ENCODE results near the gene GLB1L3.

DNA sequence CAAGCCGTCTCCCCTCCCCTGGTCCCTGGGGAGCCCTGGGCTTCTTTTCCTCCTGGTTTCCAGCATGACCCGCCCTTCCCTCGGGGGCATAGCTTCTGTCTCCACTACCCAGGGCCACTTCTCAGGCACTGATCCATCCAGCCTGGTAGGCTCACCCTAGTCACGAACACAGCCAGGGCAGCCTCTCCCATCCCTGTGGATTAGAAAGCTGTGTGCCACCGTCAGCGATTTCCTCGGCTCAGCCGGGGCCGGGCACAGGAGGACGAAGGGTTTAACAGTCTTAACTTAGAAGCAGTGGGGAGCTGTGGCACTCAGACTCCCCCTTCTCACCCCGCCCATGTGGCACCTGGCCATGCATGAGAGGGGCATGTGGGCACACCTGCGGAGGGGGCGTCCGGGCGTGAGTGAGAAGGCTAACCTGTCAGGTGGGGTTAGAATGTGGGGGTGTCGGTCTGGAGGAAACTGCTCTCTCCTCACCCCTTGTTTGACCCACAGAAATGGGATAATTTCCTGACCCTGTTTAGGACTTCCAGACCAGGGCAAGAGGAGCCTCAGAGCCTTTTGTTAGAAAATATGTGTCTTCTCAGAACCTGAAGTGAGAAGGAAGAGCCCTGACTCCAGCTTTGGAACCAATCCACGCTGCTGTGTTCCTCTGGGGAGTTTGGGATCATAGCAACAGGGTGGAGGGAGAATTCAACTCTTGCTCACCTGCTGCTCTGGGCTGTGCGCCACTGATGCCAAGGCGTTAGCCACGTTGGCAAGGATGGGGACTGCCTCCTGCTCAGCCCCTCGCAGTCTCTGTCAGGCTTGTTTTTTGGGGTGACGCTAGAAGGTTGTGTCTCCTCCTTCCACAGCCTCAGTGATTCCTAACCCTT lies 70.2 kb downstream of the GLB1L3 start:
- no peak for TF ChIP-seq MAFK (IDR thresholded peaks at IDR 0.05; ENCODE audit: low read depth, low read length)
- TF ChIP-seq CTCF (conservative IDR thresholded peaks at IDR 0.05; ENCODE audit: low read depth, low read length) = no peak
- no peak for TF ChIP-seq MXI1 (IDR thresholded peaks at IDR 0.05; ENCODE audit: borderline replicate concordance, low read depth, low read length)
- TF ChIP-seq RAD21 (IDR thresholded peaks at IDR 0.05; ENCODE audit: low read length) = no peak
- no peak for TF ChIP-seq POLR2A (IDR thresholded peaks at IDR 0.05; ENCODE audit: low read depth, low read length)
- TF ChIP-seq BHLHE40 (IDR thresholded peaks at IDR 0.05; ENCODE audit: low read depth, low read length) = no peak
- TF ChIP-seq CEBPB (IDR thresholded peaks at IDR 0.05; ENCODE audit: low read depth, low read length) = no peak
- TF ChIP-seq ELK1 (IDR thresholded peaks at IDR 0.05; ENCODE audit: borderline replicate concordance, low read depth, low read length) = no peak
- TF ChIP-seq RCOR1 (IDR thresholded peaks at IDR 0.05; ENCODE audit: insufficient replicate concordance, low read length) = no peak
- no peak for TF ChIP-seq RFX5 (IDR thresholded peaks at IDR 0.05; ENCODE audit: low read depth, low read length)

Measured in IMR-90 (cell line).